ENCODE measurements around the gene GNPDA1. TPM values are rescaled to one million over a fixed set of nuclear protein-coding genes. Genes with fewer than 3 reads are reported as not detected.

The GNPDA1 gene
- polyA plus RNA-seq, 1 donor (not counting 4 experiments of a cell fraction or from before 2014, with no cell fraction given): 18.0 TPM

DNA sequence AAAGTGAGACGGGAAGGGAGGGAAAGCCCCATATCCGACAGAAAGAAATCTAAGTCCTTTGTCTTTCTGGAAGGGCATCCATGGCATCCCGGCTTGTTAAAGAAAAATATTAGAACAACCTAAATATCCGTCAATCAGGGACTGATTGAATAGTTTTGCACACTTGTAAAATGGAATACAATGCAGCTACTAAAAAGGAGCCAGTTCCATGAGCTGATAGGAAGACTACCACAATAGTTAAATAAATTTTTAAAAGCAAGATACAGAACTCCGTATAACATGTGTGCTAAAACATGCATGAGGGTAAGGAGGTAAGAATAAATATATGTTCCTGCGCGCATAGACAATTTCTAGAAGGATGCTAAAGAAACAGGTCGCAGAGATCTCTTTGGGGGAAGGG, 12.8 kb upstream of the GNPDA1 start:
- H4K20me1 ChIP-seq (ENCODE audit: control insufficient read depth, extremely low read depth, insufficient read depth, low read length): no peaks in the 10 kb centered on the region
- H3K9me3 ChIP-seq (ENCODE audit: control insufficient read depth, low read depth, low read length): no peaks in the 10 kb centered on the region
- no peak overlapping the region for H3K9ac ChIP-seq (ENCODE audit: control insufficient read depth, extremely low read depth, insufficient read depth, low read length)
- H3K4me3 ChIP-seq (ENCODE audit: control insufficient read depth in 2 of 3, extremely low read depth in 1 of 3, insufficient read depth in 2 of 3, low read depth in 1 of 3, low read length in 3 of 3): peak overlapping the region in 1 of 3 experiments; percentile 86
- peak overlapping the region; percentile 96 for H3K4me2 ChIP-seq (ENCODE audit: control insufficient read depth, extremely low read depth, insufficient read depth, low read depth, low read length)
- H3K4me1 ChIP-seq (ENCODE audit: control insufficient read depth, extremely low read depth, insufficient read depth, low read length): peaks cover 9% of the 10 kb centered on the region
- FAIRE-seq (no peak), DNase-seq (ENCODE audit: low read depth, low spot score) (no peak)
- H3K27me3 ChIP-seq (ENCODE audit: control insufficient read depth, extremely low read depth, insufficient read depth, low read length): no peaks in the 10 kb centered on the region
- dilution Hi-C loops (cut with MboI; ENCODE audit: extremely low pct_ligation_motif_present, low sequenced_read_pairs): no loop called here
- no peak overlapping the region for H3K27ac ChIP-seq (ENCODE audit: control insufficient read depth, insufficient read depth, low read length)
- H3K9me1 ChIP-seq (ENCODE audit: control insufficient read depth, extremely low read depth, insufficient read depth, low read length): no peaks in the 10 kb centered on the region
- no peaks in the 10 kb centered on the region for H3K36me3 ChIP-seq (ENCODE audit: control insufficient read depth in 2 of 2, extremely low read depth in 1 of 2, insufficient read depth in 2 of 2, low read length in 2 of 2)
- H2AFZ ChIP-seq (ENCODE audit: control insufficient read depth, low read length): peak overlapping the region; percentile 100
- TF ChIP-seq, protein P1, sequence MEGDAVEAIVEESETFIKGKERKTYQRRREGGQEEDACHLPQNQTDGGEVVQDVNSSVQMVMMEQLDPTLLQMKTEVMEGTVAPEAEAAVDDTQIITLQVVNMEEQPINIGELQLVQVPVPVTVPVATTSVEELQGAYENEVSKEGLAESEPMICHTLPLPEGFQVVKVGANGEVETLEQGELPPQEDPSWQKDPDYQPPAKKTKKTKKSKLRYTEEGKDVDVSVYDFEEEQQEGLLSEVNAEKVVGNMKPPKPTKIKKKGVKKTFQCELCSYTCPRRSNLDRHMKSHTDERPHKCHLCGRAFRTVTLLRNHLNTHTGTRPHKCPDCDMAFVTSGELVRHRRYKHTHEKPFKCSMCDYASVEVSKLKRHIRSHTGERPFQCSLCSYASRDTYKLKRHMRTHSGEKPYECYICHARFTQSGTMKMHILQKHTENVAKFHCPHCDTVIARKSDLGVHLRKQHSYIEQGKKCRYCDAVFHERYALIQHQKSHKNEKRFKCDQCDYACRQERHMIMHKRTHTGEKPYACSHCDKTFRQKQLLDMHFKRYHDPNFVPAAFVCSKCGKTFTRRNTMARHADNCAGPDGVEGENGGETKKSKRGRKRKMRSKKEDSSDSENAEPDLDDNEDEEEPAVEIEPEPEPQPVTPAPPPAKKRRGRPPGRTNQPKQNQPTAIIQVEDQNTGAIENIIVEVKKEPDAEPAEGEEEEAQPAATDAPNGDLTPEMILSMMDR (optimal IDR thresholded peaks at IDR 0.05 in 1 of 3, IDR thresholded peaks at IDR 0.05 in 1 of 3, conservative IDR thresholded peaks at IDR 0.05 in 1 of 3; ENCODE audit: extremely low read depth in 1 of 3, insufficient read depth in 2 of 3, low read length in 3 of 3): no peak
- TF ChIP-seq EZH2 (IDR thresholded peaks at IDR 0.05; ENCODE audit: low read length): no peak
- no peaks in the 10 kb centered on the region for H3K79me2 ChIP-seq (ENCODE audit: control insufficient read depth, insufficient read depth, low read length)

DNA sequence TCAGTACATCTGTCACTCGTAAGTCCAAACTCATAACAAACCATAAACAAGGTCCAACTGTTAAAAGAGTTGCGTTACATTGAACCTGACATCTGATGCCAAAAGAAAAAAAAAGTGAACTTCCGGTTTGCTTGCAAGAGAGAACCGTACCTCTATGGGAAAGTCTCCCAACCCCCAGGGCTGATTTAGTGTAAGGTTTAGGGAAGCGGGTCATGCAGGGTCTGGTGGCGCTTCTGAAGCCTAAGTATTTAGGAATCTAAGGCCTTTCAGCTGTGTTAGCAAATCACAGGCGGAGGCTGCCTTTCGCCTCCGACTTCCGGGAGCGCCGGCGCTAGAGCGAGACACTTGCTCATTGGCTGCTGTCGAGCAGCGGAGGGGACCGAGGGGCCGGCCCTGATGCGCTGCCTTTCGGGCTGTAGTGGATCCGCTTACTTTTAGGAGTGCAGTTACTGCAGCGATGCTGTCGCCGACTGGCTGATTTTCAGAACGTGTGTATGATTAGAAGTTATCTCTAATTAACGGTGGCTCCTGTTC, 12.0 kb upstream of the GNPDA1 start:
- Histone ChIP-seq H3K27me3 (ENCODE audit: control insufficient read depth, extremely low read depth, insufficient read depth, low read length) (no peaks in the 10 kb centered on the region), H3K9me1 (ENCODE audit: control insufficient read depth, extremely low read depth, insufficient read depth, low read length) (no peaks in the 10 kb centered on the region), H3K4me1 (ENCODE audit: control insufficient read depth, extremely low read depth, insufficient read depth, low read length) (peaks cover 9% of the 10 kb centered on the region), H3K79me2 (ENCODE audit: control insufficient read depth, insufficient read depth, low read length) (no peaks in the 10 kb centered on the region), H3K9me3 (ENCODE audit: control insufficient read depth, low read depth, low read length) (no peaks in the 10 kb centered on the region), H3K9ac (ENCODE audit: control insufficient read depth, extremely low read depth, insufficient read depth, low read length) (peak overlapping the region; percentile 74), H3K27ac (ENCODE audit: control insufficient read depth, insufficient read depth, low read length) (peak overlapping the region; percentile 76), H2AFZ (ENCODE audit: control insufficient read depth, low read length) (peak overlapping the region; percentile 100), H4K20me1 (ENCODE audit: control insufficient read depth, extremely low read depth, insufficient read depth, low read length) (no peaks in the 10 kb centered on the region), H3K4me3 (ENCODE audit: control insufficient read depth in 2 of 3, extremely low read depth in 1 of 3, insufficient read depth in 2 of 3, low read depth in 1 of 3, low read length in 3 of 3) (peak overlapping the region; percentile 34 to 86 (median 69)), H3K36me3 (ENCODE audit: control insufficient read depth in 2 of 2, extremely low read depth in 1 of 2, insufficient read depth in 2 of 2, low read length in 2 of 2) (no peaks in the 10 kb centered on the region), H3K4me2 (ENCODE audit: control insufficient read depth, extremely low read depth, insufficient read depth, low read depth, low read length) (peak overlapping the region; percentile 96)
- TF ChIP-seq, protein P1 (optimal IDR thresholded peaks at IDR 0.05 in 1 of 3, IDR thresholded peaks at IDR 0.05 in 1 of 3, conservative IDR thresholded peaks at IDR 0.05 in 1 of 3; ENCODE audit: extremely low read depth in 1 of 3, insufficient read depth in 2 of 3, low read length in 3 of 3): no peak
- no peak for TF ChIP-seq EZH2 (IDR thresholded peaks at IDR 0.05; ENCODE audit: low read length)
- dilution Hi-C loops (cut with MboI; ENCODE audit: extremely low pct_ligation_motif_present, low sequenced_read_pairs): no loop called here
- FAIRE-seq: peak; percentile 82
- peak; percentile 7 for DNase-seq (ENCODE audit: low read depth, low spot score)
